GM18868 (cell line): Measurements from ENCODE around the gene PPP6R2.
"Not testable (repeated sequence)": the region's sequence is repeated elsewhere in the genome, so short reads cannot be mapped to it uniquely, and the experiment has no call there.

Source experiments
- ATAC-seq: cut with Tn5 transposase; IDR thresholded peaks from one replicate; pipeline ENCODE4 v1.9.1; 2021; ENCODE audit warnings: mild to moderate bottlenecking, moderate library complexity; ENCODE audit not compliant: unreplicated experiment

Gene PPP6R2

GRCh38 chr22:50317178-50317577 lies 25.9 kb upstream of the PPP6R2 start:
- no peak for ATAC-seq

- ATAC-seq = no peak
Measured at GRCh38 chr22:50317674-50318073, 25.5 kb upstream of the PPP6R2 start.

DNA sequence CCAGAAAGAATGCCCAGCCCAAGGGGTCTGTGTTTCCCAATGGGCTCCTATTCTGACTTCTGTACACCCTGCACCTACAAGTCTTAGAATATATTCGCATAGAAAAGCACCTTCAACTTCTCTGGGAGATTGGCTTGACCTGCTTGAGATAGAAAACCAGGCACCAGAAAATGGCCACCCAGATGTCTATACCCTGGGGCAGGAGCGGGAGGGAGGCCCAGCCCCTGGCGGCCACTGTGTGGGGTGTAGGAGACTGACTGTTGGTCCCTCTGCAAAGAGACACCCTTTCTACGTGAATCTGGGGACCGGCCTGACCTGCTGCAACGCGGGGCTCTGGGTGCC lies 24.8 kb upstream of the PPP6R2 start:
- no peak for ATAC-seq

DNA sequence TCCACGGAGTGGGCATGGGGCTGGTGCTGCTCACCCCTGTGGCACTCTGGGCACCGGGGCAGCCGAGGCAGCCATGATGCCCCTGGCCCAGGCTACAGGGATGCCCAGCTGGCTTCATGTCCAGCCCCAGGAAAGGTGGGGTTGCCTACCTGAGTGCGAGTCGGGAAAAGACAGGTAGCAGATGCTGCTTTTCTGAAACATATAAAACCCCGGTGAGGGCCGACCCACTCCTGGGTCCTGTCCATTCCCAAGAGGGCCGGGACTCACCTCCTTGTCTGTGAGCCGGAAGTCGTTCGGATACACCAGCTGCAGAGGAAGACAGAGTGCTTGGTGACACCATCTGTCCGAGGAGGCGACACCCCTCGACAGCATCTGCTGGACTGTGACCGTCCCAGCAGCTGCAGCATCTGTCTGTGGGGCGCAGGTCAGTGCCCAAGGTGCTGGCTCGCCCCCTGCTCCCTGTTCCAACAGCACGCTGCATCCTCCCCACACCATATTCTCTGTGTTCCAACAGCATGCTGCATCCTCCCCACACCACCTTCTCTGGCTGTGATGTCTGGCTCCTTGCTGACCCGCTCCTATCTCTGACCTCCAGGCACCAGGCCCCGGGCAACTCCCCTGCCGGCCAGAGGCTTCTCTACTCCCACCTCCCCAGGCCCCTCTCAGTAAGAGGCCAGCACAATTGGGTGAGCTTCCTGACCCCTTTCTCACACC lies 24.3 kb upstream of the PPP6R2 start:
- ATAC-seq = no peak

GRCh38 chr22:50319503-50319951 lies 23.6 kb upstream of the PPP6R2 start:
- no peak for ATAC-seq

DNA sequence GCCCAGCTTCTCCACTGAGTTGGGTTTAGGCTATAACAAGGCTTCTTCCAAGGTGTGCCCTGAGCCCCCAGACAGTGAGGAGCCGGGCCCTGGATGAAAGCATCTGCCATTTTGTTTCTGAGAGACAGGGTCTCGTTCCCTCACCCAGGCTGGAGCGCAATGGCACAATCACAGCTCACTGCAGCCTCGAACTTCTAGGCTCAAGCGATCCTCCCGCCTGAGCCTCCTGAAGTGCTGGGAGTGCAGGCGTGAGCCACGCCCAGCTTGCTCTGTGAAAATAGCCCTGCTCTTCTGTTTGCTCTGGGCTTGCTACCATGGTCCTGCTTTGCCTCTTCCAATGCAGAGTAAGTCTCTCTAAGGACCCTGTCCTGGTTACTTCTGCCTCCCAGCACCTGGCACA lies 23.0 kb upstream of the PPP6R2 start:
- no peak for ATAC-seq

GRCh38 chr22:50320671-50321325 lies 22.3 kb upstream of the PPP6R2 start:
- no peak for ATAC-seq

GRCh38 chr22:50322382-50323104 lies 20.6 kb upstream of the PPP6R2 start:
- ATAC-seq = not testable (repeated sequence)

DNA sequence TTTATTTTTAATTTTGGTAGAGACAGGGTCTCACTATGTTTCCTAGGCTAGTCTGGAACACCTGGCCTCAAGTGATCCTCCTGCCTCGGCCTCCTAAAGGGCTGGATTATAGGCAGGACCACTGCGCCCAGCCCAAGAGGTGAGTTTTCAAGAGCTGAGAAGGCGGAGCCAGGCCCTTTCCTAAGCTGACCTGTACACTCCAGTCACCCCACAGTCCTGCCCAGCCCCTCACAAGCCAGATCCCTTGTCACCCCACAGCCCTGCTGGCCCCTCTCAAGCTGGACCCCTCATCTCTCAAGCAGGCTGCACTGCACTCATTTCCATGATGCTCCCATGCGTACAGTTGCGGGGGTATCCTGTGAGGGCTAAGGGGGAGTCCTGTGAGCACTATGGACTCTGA lies 19.2 kb upstream of the PPP6R2 start:
- ATAC-seq = no peak

- ATAC-seq = no peak
Measured at GRCh38 chr22:50325444-50326224, 17.5 kb upstream of the PPP6R2 start.

DNA sequence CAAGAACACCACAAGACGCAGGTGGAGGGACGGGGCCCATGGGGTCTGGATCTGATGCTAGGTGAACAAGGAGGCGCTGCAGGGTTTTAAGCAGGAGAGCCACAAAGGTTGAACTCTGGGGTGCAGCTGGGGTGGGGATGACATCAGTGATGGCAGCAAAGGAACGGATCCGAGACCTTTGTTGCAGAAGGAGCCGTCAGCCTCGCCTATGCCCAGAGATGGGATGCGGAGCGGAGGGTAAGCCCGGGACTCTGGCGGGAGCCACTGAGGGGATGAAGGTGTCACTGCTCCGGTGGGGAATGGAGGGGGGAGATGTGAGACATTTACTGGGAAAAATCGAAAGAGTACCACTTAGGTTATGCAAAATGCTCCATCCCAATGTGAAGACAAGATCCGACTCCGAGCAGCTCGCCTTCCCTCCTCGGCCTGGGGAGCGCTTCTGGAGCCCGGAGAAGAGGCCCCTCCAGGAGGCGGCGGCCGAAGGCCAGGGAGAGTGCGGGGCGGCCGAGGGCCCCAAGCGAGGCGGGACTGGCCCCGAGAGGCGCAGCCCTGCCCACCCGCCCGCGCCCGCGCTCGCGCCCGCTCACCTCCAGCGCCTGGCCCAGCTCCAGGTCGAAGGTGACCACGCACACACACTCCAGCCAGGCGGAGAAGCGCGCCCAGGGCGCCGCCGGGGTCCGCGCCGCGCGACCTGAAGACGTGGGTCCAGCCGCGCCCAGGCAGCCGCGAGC lies 16.7 kb upstream of the PPP6R2 start:
- ATAC-seq = no peak

DNA sequence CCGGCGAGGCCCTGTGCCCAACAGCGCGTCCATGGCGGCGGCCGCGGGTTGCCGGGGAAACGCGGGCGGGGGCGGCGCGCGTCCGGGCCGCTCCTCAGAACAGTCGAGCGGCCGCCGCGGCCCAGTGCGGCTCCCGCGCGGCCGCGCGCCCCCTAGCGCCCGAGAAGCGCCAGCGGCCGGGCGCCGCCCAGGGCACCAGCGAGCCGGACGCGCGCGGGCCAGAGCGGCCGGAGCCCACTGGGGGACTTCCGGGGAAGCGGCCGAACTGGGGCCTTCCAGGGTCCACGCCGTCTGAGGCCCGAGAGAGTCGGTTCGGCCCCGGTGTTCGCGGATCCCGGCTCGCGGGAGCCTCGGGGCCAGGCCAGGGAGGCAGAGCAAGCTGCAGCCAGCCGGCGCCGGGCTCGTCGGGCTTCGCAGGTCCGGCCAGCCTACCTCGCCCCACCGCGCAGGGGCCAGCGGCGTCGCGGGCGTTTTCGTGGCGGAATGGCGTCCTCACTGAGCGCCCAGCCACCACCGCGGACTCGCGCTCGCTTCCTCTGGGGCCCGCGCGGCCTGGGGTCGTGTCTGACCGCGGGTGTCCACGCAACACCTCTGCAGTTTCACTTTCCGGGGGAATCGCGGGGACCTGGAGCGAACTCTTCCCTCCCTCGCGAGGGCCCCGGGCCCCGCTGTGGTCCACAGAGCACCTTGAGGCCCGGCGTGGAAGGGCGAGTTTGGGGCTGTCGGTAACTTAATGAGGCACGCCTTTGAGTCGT lies 16.0 kb upstream of the PPP6R2 start, which contains the start of gene DENND6B:
Gene DENND6B (minus strand): TSS at position 57 of the 755 bp plus-strand sequence. CDS start 24 bp downstream, at position 33.
- ATAC-seq = peak; percentile 89

DNA sequence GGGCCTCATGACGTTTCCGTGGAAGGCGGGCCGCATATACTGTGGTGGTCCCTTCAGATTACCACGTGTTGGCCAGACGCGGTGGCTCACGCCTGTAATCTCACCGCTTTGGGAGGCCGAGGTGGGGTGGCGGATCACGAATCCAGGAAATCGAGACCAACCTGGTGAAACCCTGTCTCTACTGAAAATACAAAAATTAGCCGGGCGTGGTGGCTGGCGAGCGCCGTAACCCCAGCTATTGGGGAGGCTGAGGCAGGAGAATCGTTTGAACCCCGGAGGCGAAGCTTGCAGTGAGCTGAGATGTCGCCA lies 15.5 kb upstream of the PPP6R2 start:
- no peak for ATAC-seq

- ATAC-seq = no peak
Measured at GRCh38 chr22:50329236-50329635, 13.9 kb upstream of the PPP6R2 start.

DNA sequence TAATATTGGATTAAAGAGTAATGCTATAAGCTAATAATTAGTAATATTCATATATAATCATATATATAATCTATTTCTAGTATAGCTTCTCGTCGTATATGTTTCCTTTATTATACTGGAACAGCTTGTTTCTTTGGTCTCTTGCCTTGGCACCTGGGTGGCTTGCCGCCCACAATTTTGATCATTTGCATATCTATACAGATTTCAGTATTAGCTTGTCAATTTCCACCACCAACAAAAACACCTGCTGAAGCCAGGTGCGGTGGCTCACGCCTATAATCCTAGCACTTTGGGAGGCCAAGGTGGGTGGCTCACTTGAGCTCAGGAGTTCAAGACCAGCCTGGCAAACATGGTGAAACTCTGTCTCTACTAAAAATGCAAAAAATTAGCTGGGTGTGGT lies 8.7 kb upstream of the PPP6R2 start:
- not testable (repeated sequence) for ATAC-seq

GRCh38 chr22:50337262-50338041 lies 5.7 kb upstream of the PPP6R2 start:
- no peak for ATAC-seq

GRCh38 chr22:50338042-50338573 lies 5.0 kb upstream of the PPP6R2 start:
- ATAC-seq = no peak

DNA sequence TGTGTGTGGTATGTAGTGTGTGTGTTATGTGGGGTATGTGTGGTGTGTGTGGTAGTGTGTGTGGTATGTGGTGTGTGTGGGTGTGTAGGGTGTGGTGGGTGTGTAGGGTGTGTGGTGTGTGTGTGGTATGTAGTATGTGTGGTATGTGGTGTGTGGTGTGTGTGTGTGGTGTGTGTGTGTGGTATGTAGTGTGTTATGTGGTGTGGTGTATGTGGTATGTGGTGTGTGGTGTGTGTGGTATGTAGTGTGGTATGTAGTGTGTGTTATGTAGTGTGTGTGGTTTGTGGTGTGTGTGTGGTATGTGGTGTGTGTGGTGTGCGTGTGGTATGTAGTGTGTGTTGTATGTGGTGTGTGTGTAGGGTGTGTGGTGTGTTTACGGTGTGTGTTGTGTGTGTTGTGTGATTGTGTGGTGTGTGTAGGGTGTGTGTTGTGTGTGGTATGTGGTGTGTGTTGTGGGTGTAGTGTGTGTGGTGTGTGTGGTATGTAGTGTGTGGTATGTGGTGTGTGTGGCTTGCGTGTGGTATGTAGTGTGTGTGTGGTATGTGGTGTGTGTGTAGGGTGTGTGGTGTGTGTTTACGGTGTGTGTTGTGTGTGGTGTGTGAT lies 4.2 kb upstream of the PPP6R2 start:
- ATAC-seq = no peak
